Measurements from ENCODE around the gene FZR1. TPM values are rescaled to one million over a fixed set of nuclear protein-coding genes. Genes with fewer than 3 reads are reported as not detected.

Gene FZR1
- total RNA-seq, 1 donor from 2014 or later = 46.6 TPM

Other genes starting within 250 kb of the FZR1 start
- 31.9 and 35.5 TPM in 2 replicates for gene NFIC, start 139.7 kb upstream of the FZR1 start, total RNA-seq
- gene SMIM24, start 25.8 kb upstream of the FZR1 start, total RNA-seq = not detected in 2 replicates
- not detected in 2 replicates for gene SMIM44, start 22.9 kb upstream of the FZR1 start, total RNA-seq
- 15.6 and 22.4 TPM in 2 replicates for gene DOHH, start 5.6 kb upstream of the FZR1 start, total RNA-seq
- gene TEKTIP1, start 32.9 kb downstream of the FZR1 start, total RNA-seq = not detected in 2 replicates
- gene MFSD12, start 51.3 kb downstream of the FZR1 start, total RNA-seq = 65.7 and 72.8 TPM in 2 replicates
- 91.2 and 99.7 TPM in 2 replicates for gene HMG20B, start 66.6 kb downstream of the FZR1 start, total RNA-seq
- gene GIPC3, start 79.2 kb downstream of the FZR1 start, total RNA-seq = 0.18 and 0.53 TPM in 2 replicates
- 0.66 and 0.67 TPM in 2 replicates for gene TBXA2R, start 100.6 kb downstream of the FZR1 start, total RNA-seq
- gene CACTIN, start 120.5 kb downstream of the FZR1 start, total RNA-seq = 33.8 and 41.9 TPM in 2 replicates
- 15.4 and 22.5 TPM in 2 replicates for gene PIP5K1C, start 194.2 kb downstream of the FZR1 start, total RNA-seq
- not detected in 2 replicates for gene TJP3, start 202.1 kb downstream of the FZR1 start, total RNA-seq

Data from pulmonary artery endothelial cell (primary cell).